WTC11 (cell line): Measurements from ENCODE around the gene SLC15A5.

Source experiments
- ATF1 ChIP-seq: sonication (generic); formaldehyde crosslinking; IDR thresholded peaks from 2 replicates; pipeline ENCODE4 v1.8.1; 2023; ENCODE audit warnings: mild to moderate bottlenecking, moderate library complexity, missing genetic modification reagents
- CREM ChIP-seq: sonication (generic); formaldehyde crosslinking; IDR thresholded peaks from 2 replicates; pipeline ENCODE4 v1.8.1; 2022; ENCODE audit warnings: mild to moderate bottlenecking, missing genetic modification reagents, moderate library complexity
- CTCF ChIP-seq: fragments of 200-600 bp; IDR thresholded peaks from 2 replicates; pipeline ENCODE4 v1.8.0; 2022; ENCODE audit warnings: antibody characterized with exemption
- NFYB ChIP-seq: sonication (generic); formaldehyde crosslinking; conservative IDR thresholded peaks from 2 replicates; pipeline ENCODE4 v1.8.0; 2022; ENCODE audit warnings: low read depth, missing genetic modification reagents
- NR1H2 ChIP-seq: sonication (generic); formaldehyde crosslinking; IDR thresholded peaks from 2 replicates; pipeline ENCODE4 v1.9.0; 2021; ENCODE audit warnings: mild to moderate bottlenecking, moderate library complexity, missing genetic modification reagents
- ZBTB43 ChIP-seq: sonication (generic); formaldehyde crosslinking; IDR thresholded peaks from 2 replicates; pipeline ENCODE4 v1.8.1; 2023; ENCODE audit warnings: mild to moderate bottlenecking, missing genetic modification reagents
- ZNF121 ChIP-seq: sonication (generic); formaldehyde crosslinking; IDR thresholded peaks from 2 replicates; pipeline ENCODE4 v1.8.0; 2023; ENCODE audit warnings: missing genetic modification reagents
- ZNF232 ChIP-seq: sonication (generic); formaldehyde crosslinking; IDR thresholded peaks from 2 replicates; pipeline ENCODE4 v1.8.0; 2022; ENCODE audit warnings: mild to moderate bottlenecking, missing genetic modification reagents

- TF ChIP-seq NR1H2 (no peak), CTCF (no peak), ZNF232 (no peak), ZNF121 (no peak), NFYB (CRISPR knock-in tag) (no peak), CREM (CRISPR knock-in tag) (no peak), ZBTB43 (CRISPR knock-in tag) (no peak), ATF1 (CRISPR knock-in tag) (no peak)
Measured at GRCh38 chr12:16261944-16262475, 15.5 kb downstream of the SLC15A5 start.
